Activated CD8-positive, alpha-beta memory T cell treated with anti-CD3 and anti-CD28 coated beads, Interleukin-2, amount 50 U/mL, for 24 hours (primary cell): ENCODE measurements around the gene PSMB7.

ENCODE experiments used
- DNase-seq: peaks from one replicate; pipeline ENCODE4 v3.0.0-alpha.2; 2020; ENCODE audit errors: extremely low read depth

The PSMB7 gene

DNA sequence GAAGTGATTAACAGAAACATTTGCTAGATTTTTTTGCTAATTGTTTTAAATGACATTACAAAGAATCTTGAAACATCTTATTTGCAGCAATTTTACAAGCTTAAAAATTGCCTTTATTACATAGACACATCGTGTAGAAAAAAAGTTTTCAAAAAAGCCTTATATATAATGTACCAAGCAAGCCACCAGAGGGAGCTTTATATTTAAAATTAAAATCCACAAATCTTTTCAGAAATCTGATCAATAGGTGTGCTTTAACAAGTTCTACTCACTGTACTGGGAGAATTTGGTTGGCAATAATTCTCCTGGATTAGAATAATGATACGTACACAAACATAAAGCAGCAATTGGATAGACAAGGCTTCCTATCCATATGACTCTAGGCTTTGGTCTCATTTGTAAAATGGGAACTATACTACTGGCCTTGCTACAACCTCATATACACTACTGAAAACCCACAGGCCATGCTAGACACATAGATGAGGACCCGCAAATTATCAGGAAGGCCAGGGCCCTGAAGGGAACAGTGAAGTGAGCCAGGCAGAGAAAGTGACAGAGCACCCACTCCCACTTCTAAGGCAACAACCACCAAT, 4.8 kb downstream of the PSMB7 start:
- no peak for DNase-seq

DNA sequence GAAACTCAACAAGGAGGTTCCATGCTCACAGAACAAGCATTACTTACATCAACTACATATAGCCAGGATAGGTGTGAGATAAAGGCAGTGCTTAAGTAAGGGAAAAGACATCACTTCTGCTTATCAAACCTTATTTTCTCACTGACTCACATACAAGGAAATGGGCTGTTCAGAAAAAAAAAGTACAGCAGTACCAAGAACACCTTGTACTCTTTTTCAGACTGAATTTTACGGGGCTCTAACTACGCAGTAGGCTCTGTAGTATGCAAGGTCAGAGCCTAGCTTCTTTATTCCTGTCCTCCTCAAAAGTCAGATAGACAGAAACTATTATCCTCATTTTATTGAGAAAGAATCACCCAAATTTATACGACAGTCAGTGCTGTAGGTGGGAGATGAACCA, 5.8 kb downstream of the PSMB7 start:
- no peak for DNase-seq

DNA sequence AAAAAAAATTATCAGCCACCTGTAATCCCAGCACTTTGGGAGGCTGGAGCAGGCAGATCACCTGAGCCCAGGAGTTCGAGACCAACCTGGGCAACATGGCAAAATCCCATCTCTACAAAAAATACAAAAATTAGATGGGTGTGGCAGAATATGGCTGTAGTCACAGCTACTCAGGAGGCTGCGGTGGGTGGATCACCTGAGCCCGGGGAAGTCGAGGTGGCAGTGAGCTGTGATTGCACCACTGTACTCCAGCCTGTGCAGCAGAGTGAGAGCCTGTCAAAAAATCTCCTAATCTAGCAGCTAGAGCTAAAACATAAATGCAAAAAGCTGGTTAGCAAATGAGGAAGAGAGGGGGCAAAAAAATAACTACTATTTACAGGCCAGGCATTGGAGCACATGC, 12.0 kb downstream of the PSMB7 start:
- DNase-seq = no peak

DNA sequence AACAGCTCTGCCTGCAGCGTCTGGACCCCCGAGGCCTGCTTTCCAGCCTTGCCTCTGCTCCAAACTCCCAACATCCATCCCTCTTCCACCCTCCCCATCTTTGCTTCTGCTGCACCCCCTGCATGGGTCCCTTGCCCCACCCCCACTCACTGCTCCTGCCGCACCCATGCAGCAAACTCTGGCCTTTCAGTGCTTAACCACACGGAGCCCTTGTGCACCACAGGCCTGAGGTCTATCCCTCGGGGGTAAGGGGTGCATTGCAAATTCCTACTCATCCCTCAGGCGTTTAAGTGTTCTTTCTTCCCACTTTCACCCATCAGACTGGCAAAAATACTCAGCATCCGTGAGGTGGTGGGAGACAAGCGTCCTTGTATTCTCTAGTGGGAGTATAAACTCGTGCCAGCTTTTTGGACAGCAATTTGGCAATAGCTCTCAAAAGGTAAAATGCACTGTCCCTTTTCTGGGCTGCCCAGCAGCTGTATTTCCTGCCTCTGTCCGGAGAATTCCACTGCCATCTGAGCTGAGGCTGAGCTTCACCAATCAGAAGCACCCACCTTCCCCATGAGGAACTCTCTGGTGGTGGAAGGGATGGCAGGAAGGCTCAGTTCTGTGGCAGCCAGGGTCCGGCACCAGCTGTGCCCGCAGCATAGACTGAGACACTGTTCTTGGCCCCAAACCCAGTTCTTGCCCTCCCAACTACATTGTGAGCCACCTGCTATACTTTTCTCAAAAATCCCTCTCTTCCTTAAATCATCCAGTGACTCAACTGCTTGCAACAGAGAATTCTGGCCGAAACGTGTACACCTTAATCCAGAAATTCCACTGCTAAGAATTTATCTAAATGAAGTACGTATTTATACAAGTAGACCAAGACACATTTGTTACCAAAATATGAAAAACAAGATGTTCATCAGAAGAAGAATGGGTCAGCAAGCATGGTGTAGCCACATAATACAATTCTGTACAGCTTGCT, 15.0 kb downstream of the PSMB7 start:
- DNase-seq = no peak

DNA sequence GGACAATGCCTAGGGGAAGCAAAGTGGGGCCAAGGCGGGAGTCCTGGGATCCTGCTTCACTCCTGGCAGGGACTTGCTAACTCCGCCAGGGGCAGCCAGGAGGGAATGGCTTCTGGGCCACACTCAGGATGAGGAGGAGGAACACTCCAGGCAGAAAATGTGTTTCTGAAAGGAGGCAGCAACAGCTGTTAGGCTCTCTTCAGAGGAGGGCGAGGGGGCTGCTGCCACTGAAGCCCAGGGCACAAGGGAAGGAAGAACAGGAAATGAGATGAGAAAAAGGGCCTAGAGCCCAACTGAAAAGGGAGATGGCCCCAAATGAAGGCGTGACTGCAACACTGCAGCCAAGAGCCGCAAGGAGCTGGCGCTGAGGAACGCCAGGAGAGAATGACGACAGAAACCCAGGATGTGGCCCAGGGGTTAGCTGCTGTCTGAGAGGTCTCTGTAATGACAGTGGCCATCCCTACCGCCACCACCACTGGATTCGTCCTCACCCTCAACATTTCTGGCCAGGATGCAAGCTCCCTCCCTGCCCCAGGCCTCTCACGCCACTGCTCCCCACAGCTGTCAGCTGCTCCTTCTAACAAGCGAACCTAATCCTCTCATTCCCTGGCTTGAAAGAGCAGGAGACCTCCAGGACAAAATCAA, 15.8 kb downstream of the PSMB7 start:
- no peak for DNase-seq

DNA sequence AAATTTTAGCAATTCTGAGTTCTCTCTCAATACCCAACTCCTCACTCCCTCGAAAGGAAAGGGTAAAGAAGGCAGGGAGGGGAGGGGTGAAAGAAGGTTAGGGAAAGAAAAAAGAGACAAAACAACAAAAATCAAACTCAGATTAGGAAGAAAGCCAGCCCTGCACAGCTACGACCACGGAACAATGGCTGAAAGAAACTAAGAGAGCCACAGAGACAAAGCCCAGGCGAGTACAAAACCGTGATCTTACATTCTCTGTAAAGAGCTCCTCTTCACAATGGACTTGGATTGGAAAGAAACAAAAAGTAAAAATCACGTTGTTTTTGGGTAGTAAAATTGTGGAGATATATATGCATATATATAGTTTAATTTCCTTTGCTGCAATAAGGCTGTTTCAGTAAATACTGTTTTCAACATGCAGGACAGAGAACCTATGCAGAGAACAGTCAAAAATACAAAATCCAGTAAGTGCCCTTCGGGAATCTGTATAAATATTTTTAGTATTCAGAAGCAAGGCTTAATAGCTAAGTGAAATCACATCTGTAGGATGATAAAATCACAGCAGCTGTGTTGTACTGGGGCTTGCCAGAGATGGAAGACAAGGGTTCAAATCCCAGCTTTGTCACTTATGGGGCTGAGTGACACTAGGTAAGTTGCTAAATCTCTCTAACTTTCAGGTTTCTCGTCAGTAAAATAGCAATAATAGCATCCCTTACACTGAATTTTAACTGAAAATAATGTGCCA, 16.9 kb downstream of the PSMB7 start:
- DNase-seq = no peak

DNA sequence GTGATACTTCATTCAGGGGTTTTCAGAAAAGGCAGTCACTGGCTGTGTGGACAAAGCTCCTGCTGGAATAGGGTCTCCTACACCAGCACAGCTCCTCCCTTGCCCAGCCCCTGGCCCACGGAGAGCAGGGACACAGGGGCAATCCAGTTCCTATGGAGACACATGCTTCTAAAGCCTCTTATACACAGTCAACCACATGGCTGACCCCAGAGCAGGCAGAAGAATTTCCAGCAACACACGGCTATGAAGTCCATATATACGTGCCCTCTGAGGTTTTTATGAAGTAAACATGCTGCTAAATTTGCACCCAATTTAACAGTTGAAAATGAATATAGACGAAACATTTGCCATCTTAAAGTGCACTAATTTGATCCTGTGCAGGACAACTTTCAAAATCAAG, 19.4 kb downstream of the PSMB7 start:
- no peak for DNase-seq

DNA sequence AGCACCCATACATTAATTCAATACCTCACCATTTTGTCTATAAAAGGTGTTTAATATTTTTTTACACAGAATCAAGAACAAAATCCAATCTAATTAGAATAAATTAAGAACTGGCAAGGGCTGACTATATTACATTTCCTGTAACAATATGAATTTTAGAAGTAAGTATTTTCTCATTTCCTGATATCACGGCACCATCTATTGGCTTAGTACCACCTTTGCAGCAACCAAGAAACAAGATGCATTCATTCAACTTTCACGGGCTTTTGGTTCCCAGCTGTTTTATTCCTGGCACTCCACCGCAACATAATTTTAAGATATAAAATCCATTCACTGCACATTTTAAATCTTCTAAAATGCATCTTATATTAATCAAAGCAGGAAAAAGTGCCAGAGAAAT, 20.6 kb downstream of the PSMB7 start:
- DNase-seq = no peak

DNA sequence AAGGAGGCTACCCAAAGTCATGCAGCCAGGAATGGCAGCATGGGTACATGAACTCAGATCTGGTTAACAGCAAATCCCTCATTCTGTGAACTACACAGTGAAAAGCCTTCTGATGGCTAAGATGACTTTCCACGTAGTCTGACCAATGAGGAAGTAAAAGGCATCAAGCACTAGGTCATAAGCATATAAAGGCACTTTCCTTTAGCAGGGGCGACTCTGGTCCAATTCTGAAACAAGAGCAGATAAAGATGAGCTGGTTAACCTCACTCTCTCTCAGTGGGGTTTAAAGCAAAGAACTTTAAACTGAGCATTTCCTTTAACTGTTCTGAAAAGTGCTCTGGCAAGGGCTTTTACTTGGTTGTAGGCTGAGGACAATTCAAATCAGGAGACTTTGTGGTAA, 21.1 kb downstream of the PSMB7 start:
- DNase-seq = no peak

DNA sequence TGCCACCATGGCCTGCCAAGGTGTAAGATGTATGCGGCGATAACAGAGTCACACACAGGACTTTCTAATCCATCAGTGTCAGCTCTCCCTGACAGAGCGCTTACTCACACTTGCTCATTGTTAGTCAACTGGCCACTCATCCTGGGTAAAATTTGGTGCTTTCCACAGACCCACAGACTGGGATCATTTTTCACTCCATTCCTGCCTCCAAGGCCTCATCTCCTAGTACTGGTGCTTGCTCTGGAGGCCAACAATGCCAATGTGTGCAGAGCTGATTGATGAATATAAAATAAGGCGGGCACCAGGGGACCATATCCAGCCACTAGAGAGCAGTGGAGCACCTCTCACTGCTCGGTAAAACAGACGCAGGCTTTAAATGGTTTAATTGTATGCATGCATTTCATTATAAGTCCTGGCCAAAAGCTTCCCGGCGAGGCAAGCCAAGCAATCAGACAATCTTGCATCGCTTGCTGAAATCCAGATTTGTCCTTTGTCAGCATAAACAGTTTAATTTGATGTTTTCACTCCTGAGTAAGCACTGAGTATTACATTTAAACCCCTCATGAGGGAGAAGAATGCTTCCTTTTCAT, 22.3 kb downstream of the PSMB7 start:
- DNase-seq = no peak

DNA sequence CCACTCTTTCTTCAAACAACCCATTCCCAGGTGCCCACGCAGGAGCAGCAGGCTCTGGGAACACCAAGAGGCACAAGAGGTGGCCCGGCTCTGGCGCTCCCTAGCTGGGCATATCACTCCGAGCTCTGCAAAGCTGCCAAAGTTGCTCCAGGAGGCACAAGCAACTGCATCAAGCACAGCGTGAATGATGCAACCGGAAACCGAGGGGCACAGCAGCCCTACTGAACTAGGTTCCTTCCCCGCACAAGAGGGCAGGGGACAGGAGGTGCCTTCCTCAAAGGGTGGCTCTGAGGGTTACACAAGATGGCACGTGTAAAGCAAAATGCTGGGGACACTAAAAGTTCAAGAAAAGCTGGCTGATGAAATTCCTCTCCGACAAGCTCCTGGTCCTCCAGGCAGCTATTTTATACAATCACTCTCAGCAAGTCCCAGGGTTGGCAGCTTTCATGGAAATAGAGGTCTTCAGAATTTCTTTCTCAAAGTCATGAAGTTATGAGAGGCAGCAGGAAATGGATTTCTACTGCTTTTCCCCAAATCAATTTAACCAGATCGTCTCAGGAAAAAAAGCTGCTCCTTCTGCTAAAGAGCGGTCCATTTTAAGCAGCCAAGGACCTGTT, 22.9 kb downstream of the PSMB7 start:
- no peak for DNase-seq

DNA sequence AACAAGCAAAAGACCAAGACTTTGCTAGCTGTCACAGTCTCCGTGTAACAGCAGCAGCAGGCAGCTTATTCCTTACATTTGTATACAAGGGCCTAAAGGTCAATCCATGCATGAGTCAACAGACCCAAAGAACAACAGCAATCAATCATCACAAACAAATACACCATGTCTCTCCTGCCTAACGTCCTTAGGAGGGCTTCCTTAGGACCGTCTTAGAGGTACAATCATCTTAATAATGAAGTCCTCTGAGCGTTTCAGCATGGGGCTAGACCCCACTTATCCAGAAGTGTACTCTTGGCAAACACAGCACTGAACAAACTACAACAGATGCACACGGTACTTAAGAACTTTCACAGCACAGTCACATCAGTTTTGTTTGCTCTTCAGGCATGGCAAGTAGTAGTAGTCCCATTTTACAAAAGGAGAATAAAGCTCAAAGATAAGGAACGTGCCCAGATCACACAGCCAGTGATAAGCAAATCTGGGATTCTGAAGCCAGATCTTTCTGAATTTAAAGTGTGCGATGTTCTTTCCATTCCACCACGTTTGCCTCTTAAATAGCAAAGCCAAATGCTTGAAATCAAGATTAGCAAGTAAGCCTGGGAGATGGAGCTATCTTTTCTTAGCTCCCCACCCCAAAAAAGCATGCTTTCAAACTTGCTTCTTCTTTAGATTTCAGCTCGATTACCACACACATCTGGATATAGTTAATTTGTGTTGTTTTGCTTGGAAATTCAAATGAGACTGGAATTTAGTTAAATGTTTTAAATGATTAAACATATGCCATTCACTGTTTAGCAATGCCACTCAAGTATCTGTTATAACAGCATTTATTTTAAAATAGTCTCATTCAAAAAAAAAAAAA, 24.2 kb downstream of the PSMB7 start:
- no peak for DNase-seq

DNA sequence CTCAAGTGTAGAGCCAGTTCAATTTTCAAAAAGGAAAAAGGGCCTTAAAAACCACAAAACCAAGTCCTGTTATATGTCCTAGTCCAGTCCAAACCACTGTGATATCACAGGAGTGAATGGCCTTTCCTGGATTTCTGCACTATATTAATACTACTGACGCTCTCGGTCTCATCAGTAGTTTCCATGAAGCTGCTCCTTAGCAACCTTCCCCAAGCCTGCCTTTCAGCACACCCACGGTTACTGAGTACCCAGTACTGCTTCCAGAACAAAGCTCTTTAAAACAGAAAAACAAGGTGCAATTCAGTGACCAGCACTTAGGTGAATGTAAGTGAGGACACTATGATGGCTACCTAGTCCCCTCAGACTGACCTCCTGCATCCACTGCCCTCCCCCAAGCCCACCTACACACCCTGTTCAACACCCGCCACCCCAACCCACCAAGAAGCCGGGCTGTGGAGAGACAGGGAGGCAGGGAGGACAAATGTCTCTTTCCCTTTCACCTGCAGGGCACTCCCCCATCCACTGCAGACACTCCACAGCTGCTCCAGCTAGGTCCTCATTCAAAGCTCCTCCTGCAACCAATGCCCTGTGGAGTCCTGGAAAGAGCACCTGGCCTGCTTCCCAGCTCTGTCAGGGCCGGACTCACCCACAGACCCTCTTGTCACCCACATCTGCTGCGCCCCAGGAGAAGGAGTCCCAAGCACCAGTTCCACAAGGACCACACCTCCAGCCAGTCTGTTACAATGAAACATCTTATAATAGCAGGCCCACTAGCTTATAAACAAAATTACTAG, 25.9 kb downstream of the PSMB7 start:
- no peak for DNase-seq

DNA sequence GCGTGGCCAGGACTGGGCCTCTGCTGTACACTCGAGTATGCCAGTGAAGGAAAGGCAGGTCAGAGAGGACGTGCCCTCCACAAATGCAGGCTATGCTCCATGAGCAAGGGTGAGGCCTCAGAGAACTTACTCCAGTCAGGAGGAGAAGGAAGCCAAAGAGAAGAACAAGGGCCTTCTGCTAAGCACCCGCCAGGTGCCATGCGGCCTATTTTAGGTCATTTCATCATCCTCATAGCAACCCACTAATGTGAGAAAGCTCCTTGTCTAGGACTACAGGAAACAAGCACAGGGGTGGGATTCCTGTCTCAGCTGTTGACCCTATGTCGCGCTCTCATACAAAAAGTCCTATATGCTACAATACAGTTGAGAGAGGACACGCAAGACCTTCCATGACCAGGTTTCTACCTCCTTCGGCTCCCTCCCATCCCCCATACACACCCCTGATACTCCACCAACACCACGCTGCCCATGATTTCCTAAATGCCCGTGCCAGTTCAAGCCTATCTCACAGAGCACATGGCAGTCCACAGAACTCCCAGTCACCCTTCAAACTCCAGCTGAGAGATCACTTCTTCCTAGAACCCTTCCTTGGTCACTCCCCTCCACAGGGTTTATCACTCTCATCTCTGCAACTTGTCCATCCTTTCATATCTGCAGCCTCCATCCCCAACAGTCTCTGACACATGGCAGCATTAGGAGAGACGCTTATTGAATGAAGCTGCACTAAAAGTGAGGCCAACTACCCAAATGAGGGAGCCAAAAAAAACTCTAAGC, 26.8 kb downstream of the PSMB7 start:
- DNase-seq = no peak

DNA sequence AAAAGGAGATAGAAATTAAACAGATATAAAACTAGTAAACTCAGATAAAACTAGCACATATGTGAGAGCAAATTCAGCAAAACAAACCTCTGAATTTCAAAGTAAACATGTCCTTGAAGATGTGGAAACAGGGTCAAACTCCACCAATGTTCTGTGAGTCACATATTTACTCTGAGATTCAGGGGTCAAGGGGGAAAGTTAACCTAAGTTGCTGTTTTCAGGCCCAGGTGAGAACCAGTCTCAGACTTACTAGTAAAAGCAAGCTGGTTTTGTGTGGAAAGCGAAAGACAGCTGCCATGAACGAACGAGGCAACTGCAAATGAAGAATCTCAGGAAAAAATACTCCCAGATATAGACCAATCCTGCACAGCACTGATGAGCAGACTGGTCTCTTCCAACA, 29.0 kb downstream of the PSMB7 start:
- DNase-seq = no peak

DNA sequence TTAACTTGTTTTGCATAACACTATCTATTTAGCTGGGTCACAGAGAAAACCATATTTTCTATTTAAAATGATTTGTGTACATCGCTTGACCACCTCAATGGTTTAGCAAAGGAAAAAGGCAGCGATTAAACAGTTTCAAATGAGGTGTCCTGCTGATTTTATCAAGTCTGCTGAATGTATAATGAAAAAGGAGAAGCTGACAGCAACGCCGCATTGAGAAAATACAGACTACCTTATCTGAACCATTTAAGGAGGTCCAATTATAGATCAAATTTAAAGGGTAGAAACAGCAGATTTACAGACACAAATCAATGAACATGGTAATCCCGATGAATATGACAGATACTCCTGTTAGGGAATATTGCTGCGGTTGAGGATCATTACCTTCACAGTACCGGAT, 29.6 kb downstream of the PSMB7 start:
- no peak for DNase-seq

DNA sequence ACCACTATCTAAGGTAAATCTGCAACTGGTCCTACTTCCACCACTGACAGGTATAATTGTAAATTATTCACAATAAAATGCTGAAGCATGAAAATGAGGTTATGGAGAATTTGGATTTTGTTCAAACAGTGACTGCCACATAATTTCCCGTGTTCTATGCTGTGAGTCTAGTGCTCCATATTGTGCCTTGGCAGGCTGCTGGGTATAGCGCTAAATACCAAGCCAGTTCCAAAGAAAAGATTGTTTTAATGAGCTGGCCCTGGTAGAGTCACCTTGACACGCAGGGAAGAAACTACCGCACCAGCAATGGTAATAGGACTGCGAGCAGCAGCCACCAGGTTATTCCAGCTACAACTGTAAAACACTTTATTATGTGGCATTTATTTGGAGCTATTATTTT, 30.4 kb downstream of the PSMB7 start:
- DNase-seq = no peak

DNA sequence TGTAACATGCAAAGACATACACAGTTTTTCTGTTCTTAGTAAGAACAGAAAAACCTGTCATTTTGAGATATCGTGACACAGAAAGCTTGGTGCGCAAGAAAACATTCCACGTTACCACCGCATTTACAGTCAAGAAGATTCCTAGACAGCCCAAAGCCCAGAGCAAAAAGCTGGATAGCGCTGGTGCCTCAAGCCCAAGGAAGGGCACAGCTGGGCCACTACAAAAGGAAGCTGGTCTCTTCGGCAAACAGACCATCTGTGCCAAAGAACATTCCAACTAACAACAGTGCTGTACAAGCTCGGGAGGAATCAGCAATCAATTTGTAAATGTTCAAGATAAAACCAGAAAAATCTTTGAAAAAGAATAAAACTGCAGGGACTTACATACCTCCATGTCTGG, 31.0 kb downstream of the PSMB7 start:
- DNase-seq = no peak
